Measurements from ENCODE around the gene PAXX. TPM values are rescaled to one million over a fixed set of nuclear protein-coding genes. Genes with fewer than 3 reads are reported as not detected.

PAXX gene
- total RNA-seq, 1 donor from 2014 or later: 15.3 TPM

GRCh38 chr9:136985853-136986252, 6.4 kb upstream of the PAXX start:
- TF ChIP-seq CTCF (IDR thresholded peaks at IDR 0.05; ENCODE audit: insufficient read depth, low read depth, low read length) (no peak), EZH2 (IDR thresholded peaks at IDR 0.05; ENCODE audit: insufficient read depth, low read length) (no peak)
- H3K4me3 ChIP-seq (ENCODE audit: insufficient read depth, low read depth, low read length): no peak overlapping the region
- H3K36me3 ChIP-seq (ENCODE audit: insufficient read depth, low read length): no peaks in the 10 kb centered on the region
- DNase-seq (ENCODE audit: low read depth) (no peak), FAIRE-seq (no peak)
- Mint-ChIP-seq H3K4me3 (ENCODE audit: unreplicated experiment) (no peak overlapping the region), H3K27me3 (ENCODE audit: low read depth, unreplicated experiment) (peaks cover 41% of the 10 kb centered on the region), H3K27ac (ENCODE audit: unreplicated experiment) (no peak overlapping the region), H3K9me3 (ENCODE audit: unreplicated experiment) (peaks cover 5% of the 10 kb centered on the region), H3K4me1 (ENCODE audit: low read depth, unreplicated experiment) (no peaks in the 10 kb centered on the region), H3K36me3 (ENCODE audit: low read depth, unreplicated experiment) (peaks cover 5% of the 10 kb centered on the region)
- H4K20me1 ChIP-seq (ENCODE audit: insufficient read depth, low read length): no peaks in the 10 kb centered on the region
- H3K27me3 ChIP-seq (ENCODE audit: insufficient read depth, low read length): peaks cover 21% of the 10 kb centered on the region
- no peak overlapping the region for H3K27ac ChIP-seq (ENCODE audit: low read depth, low read length)
- H3K9ac ChIP-seq (ENCODE audit: low read length): no peak overlapping the region
- H2AFZ ChIP-seq (ENCODE audit: low read depth, low read length): no peak overlapping the region
- no peak overlapping the region for H3K4me2 ChIP-seq (ENCODE audit: low read length)
- H3K4me1 ChIP-seq (ENCODE audit: insufficient read depth, low read length): no peaks in the 10 kb centered on the region
- peaks cover 6% of the 10 kb centered on the region for H3K9me3 ChIP-seq (ENCODE audit: insufficient read depth, low read depth, low read length)
- H3K79me2 ChIP-seq (ENCODE audit: insufficient read depth, low read length): no peaks in the 10 kb centered on the region

GRCh38 chr9:136988872-136989271, 3.4 kb upstream of the PAXX start:
- Histone ChIP-seq H3K79me2 (ENCODE audit: insufficient read depth, low read length) (peaks cover 13% of the 10 kb centered on the region), H2AFZ (ENCODE audit: low read depth, low read length) (no peak overlapping the region), H3K4me1 (ENCODE audit: insufficient read depth, low read length) (peaks cover 8% of the 10 kb centered on the region), H3K4me3 (ENCODE audit: insufficient read depth, low read depth, low read length) (no peak overlapping the region), H4K20me1 (ENCODE audit: insufficient read depth, low read length) (peaks cover 11% of the 10 kb centered on the region), H3K27ac (ENCODE audit: low read depth, low read length) (no peak overlapping the region), H3K27me3 (ENCODE audit: insufficient read depth, low read length) (peaks cover 18% of the 10 kb centered on the region), H3K4me2 (ENCODE audit: low read length) (no peak overlapping the region), H3K36me3 (ENCODE audit: insufficient read depth, low read length) (no peaks in the 10 kb centered on the region), H3K9ac (ENCODE audit: low read length) (no peak overlapping the region), H3K9me3 (ENCODE audit: insufficient read depth, low read depth, low read length) (peaks cover 6% of the 10 kb centered on the region)
- peaks cover 5% of the 10 kb centered on the region for H3K36me3 Mint-ChIP-seq (ENCODE audit: low read depth, unreplicated experiment)
- TF ChIP-seq EZH2 (IDR thresholded peaks at IDR 0.05; ENCODE audit: insufficient read depth, low read length) (no peak), CTCF (IDR thresholded peaks at IDR 0.05; ENCODE audit: insufficient read depth, low read depth, low read length) (no peak)
- peaks cover 40% of the 10 kb centered on the region for H3K27me3 Mint-ChIP-seq (ENCODE audit: low read depth, unreplicated experiment)
- no peak overlapping the region for H3K27ac Mint-ChIP-seq (ENCODE audit: unreplicated experiment)
- no peak for FAIRE-seq
- H3K4me1 Mint-ChIP-seq (ENCODE audit: low read depth, unreplicated experiment): no peaks in the 10 kb centered on the region
- H3K9me3 Mint-ChIP-seq (ENCODE audit: unreplicated experiment): peaks cover 5% of the 10 kb centered on the region
- DNase-seq (ENCODE audit: low read depth): no peak
- no peak overlapping the region for H3K4me3 Mint-ChIP-seq (ENCODE audit: unreplicated experiment)

- Histone ChIP-seq H3K9ac (ENCODE audit: low read length) (no peak overlapping the region), H3K27ac (ENCODE audit: low read depth, low read length) (no peak overlapping the region), H2AFZ (ENCODE audit: low read depth, low read length) (no peak overlapping the region), H3K36me3 (ENCODE audit: insufficient read depth, low read length) (no peaks in the 10 kb centered on the region), H3K4me2 (ENCODE audit: low read length) (no peak overlapping the region), H3K27me3 (ENCODE audit: insufficient read depth, low read length) (peaks cover 5% of the 10 kb centered on the region), H3K4me1 (ENCODE audit: insufficient read depth, low read length) (peaks cover 11% of the 10 kb centered on the region), H3K79me2 (ENCODE audit: insufficient read depth, low read length) (peaks cover 13% of the 10 kb centered on the region), H4K20me1 (ENCODE audit: insufficient read depth, low read length) (peaks cover 12% of the 10 kb centered on the region), H3K4me3 (ENCODE audit: insufficient read depth, low read depth, low read length) (no peak overlapping the region), H3K9me3 (ENCODE audit: insufficient read depth, low read depth, low read length) (peaks cover 6% of the 10 kb centered on the region)
- Mint-ChIP-seq H3K4me1 (ENCODE audit: low read depth, unreplicated experiment) (no peaks in the 10 kb centered on the region), H3K36me3 (ENCODE audit: low read depth, unreplicated experiment) (peaks cover 5% of the 10 kb centered on the region), H3K9me3 (ENCODE audit: unreplicated experiment) (peaks cover 5% of the 10 kb centered on the region), H3K27me3 (ENCODE audit: low read depth, unreplicated experiment) (peaks cover 36% of the 10 kb centered on the region), H3K27ac (ENCODE audit: unreplicated experiment) (no peak overlapping the region), H3K4me3 (ENCODE audit: unreplicated experiment) (no peak overlapping the region)
- DNase-seq (ENCODE audit: low read depth): no peak
- no peak for TF ChIP-seq CTCF (IDR thresholded peaks at IDR 0.05; ENCODE audit: insufficient read depth, low read depth, low read length)
- TF ChIP-seq EZH2 (IDR thresholded peaks at IDR 0.05; ENCODE audit: insufficient read depth, low read length): no peak
- FAIRE-seq: no peak
These were observed 1.8 kb upstream of the PAXX start for GRCh38 chr9:136990242-136990911.

All from astrocyte (in vitro differentiated cells and primary cell).